GM10266 (cell line): ENCODE measurements around the gene KCNA10.

ENCODE experiments used
- DNase-seq: peaks from one replicate; pipeline ENCODE4 v3.0.0; 2012; ENCODE audit errors: extremely low spot score
- TF ChIP-seq, protein P1 (sequence below): IDR thresholded peaks from 2 replicates; pipeline ENCODE4 v1.5.1; 2012; ENCODE audit warnings: mild to moderate bottlenecking, low read depth; ENCODE audit not compliant: control insufficient read depth, insufficient read depth; ENCODE audit errors: missing control alignments

The KCNA10 gene

DNA sequence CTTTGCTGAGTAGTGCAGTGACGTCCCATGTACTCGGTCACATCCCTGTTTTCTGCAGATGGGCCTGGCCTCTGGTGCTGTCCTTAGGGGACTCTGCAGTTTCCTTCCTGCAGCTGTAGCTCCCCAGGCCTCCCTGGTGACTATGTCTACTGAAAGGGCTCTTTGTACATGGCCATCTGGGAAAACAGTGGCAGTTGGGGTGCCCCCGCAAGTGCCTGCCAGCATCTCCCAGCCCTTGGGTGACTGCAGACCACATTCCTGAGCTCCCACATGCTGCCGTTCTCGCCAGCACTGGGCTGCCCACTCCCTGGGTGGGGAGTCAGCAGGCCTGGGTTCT lies 37.5 kb upstream of the KCNA10 start:
- TF ChIP-seq, protein P1, sequence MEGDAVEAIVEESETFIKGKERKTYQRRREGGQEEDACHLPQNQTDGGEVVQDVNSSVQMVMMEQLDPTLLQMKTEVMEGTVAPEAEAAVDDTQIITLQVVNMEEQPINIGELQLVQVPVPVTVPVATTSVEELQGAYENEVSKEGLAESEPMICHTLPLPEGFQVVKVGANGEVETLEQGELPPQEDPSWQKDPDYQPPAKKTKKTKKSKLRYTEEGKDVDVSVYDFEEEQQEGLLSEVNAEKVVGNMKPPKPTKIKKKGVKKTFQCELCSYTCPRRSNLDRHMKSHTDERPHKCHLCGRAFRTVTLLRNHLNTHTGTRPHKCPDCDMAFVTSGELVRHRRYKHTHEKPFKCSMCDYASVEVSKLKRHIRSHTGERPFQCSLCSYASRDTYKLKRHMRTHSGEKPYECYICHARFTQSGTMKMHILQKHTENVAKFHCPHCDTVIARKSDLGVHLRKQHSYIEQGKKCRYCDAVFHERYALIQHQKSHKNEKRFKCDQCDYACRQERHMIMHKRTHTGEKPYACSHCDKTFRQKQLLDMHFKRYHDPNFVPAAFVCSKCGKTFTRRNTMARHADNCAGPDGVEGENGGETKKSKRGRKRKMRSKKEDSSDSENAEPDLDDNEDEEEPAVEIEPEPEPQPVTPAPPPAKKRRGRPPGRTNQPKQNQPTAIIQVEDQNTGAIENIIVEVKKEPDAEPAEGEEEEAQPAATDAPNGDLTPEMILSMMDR, result no peak
- DNase-seq, result peak; percentile 35

DNA sequence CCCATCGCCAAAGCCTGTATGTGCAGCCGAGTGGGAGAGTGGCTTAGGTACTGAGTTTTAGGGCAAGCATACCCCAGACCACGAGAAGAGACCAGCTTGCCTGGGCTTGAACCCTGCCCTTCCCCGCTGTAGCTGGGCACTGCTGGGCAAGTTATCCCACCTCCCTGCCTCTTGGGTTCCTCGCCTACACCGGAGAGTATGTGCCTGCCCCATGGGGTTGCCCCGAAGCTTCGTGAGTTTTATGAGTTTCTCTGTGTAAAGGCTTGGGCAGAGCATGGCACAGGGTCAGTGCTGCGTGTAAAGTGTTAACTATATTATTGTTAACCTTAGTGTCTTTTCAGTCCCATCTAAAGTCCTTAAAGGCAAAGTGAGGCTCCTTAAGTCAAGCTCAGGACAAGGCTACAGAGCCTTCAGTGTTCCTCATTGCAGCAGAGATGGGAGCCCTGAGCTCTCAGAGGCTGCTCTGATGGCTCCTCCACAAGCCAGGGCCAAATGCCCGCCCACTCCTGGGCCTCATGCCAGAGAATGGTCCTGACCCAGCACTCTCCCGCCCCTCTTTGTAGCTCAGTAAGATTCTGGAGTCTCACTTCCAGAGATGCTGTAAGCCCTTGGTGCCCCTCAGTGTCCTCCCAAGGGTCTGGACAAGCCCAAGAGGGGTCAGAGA lies 37.0 kb upstream of the KCNA10 start:
- TF ChIP-seq, protein P1, result no peak
- no peak for DNase-seq

DNA sequence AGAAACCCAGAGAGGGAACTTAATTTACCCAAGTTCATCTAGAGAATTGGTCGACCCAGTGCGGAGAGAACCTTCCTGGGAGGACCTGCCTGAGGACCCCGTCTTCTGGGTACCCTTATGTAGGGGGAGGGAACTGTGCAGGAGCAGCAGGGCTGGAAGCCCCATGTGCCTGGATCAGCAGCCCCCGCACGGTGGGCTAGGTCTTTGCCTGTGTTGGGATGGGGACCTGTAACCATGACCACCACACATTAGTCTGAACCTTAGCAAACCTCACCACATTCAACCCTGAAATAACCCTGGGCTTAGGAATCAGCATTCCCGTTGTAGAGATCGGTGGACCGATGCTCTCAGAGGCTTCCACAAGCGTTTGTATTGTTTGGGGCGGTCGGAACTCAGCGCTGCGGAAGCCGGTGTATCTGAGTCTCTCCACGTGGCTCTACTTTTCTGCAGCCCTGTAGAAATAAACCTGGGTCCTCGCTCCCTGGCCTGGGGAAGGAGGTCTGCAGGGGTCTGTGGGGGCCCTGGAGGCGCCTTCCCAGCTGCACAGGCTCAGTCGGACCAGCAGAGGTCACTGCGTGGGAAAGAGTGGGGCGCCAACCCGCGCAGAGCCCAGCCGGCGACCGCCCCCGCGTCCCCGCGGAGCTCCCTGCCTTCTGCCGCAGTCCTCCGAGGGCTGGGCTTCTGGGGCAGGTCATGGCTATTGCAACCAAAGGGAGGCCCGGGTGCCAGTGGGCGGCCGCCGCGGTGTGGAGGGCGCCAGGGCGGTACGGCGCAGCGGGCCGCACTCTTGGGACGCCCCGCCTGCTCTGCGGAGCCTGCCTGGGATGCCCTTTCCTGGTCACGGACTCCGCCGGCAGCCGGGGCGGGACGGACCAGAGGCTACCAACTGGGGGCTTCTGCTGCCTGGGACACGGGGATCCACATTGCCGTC lies 36.2 kb upstream of the KCNA10 start:
- DNase-seq, result peak; percentile 62
- TF ChIP-seq, protein P1, result peak; percentile 66

DNA sequence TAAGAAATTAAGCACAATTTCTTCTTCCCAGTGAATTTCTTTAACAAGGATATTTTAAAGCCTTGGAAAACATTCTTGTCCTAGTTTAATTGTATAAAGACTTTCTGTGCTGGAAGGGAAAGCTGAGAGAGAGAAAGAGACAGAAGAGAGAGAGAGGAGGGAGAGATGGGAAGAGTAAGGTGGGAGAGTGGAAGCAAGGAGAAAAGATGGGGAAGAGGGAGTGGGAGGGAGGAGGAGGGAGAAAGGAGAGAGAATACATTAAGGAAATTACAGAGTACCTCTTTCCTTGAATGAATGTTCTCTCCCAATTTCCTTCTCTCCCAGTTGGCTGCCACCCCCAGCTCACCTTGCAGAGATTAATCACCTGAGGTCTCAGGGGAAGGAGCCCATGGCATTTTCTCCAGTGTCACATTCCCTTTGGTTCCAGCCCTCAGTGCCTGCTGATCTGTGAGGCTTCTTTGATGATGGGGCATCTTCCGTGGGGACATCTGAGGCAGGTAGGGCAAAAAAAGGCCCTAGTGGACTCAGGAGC lies 32.4 kb upstream of the KCNA10 start:
- DNase-seq, result no peak
- TF ChIP-seq, protein P1, result no peak

DNA sequence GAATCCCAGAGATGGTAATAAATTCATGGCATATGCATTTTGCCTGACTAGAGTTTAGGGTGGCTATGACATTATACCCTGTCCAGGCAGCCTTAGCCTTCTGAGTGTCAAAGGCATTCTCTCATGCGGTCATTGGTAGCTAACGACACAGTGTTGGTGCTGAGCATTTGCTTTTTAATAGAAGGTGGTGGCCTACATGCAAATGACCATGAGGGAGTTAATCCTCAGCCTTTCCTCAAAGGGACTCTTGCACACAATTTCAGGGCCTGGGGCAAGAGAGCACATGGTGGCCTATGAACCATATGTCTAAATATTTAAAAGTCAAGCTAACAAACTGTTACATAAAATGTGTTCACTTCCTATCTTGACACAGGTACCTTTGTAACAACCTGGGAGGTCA lies 30.9 kb upstream of the KCNA10 start:
- TF ChIP-seq, protein P1, result no peak
- DNase-seq, result no peak

DNA sequence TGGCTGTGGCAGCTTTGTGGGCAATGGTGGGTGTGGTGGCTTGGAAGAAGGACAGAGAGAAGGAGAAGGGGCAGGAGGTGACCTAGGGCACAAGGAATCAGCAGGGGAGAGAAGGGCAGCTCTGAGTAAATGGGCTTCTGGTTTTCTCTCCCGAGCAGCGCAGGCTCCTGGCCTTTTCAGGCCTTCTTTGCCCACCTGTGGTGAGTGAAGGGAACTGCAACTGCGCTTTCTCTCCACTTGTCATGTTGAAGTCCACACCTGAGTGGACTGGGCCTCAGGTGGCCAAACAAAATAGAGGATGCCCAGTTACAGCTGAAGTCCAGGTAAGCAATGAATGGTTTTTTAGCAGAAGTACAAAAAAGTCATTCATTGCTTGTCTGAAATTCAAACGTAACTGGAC lies 29.4 kb upstream of the KCNA10 start:
- TF ChIP-seq, protein P1, result peak; percentile 32
- no peak for DNase-seq

DNA sequence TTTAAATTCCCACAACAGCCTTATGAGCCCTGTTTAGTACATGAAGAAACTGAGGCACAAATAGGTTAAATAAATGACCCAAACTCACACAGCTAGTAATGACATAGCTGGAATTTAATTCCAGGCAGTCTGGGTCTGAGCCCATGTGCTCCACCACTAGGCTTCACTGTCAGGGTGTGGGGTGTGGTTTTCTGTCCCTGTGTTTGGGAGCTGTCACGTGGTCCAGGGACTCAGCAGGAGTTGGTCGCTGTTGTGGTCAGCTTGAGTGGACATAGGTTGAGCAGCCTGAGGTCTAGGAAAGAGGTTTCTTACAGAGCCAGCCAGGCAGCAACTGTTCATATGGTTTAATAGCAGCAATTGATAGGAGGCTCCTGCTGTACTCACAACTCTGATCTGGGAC lies 28.0 kb upstream of the KCNA10 start:
- TF ChIP-seq, protein P1, result no peak
- no peak for DNase-seq
